GM21367 (cell line): ENCODE data around the gene UPF1.
A peak's percentile ranks its signal among the peaks of the same experiment; 100 is the strongest.

Source experiments
- ATAC-seq: cut with Tn5 transposase; IDR thresholded peaks from one replicate; pipeline ENCODE4 v1.9.1; 2021; ENCODE audit not compliant: unreplicated experiment

The UPF1 gene

DNA sequence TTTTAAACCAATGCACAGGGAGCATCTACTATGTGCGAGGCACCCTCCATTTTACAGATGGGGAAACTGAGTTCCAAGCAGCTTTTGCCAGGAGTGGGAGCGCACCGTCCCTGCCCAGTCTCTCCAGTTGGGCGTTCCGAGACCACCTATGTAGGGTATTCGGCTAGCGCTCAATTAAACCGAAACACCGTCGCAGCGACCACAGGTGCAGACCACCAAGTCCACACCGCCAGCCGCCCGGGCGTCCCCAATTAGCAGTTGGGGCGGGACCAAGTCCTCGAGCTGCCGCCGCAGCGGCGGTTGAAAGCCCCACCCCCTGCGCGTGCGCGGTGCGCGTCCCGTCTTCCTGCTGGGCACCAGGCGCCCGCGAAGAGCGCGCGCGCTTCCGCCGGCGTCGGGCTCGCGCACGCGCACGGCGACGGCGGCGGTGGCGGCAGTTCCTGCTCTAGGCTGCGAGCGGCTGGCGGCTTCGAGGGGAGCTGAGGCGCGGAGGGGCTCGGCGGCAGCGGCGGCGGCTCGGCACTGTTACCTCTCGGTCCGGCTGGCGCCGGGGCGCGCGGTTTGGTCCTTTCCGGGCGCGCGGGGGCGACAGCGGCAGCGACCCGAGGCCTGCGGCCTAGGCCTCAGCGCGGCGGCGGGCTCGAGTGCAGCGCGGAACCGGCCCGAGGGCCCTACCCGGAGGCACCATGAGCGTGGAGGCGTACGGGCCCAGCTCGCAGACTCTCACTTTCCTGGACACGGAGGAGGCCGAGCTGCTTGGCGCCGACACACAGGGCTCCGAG lies at the start of gene UPF1:
Gene UPF1, plus strand, starts transcription at position 436 of the 782 bp plus-strand sequence. Its CDS starts 251 bp downstream, at position 687.
- peak; percentile 56 for ATAC-seq

DNA sequence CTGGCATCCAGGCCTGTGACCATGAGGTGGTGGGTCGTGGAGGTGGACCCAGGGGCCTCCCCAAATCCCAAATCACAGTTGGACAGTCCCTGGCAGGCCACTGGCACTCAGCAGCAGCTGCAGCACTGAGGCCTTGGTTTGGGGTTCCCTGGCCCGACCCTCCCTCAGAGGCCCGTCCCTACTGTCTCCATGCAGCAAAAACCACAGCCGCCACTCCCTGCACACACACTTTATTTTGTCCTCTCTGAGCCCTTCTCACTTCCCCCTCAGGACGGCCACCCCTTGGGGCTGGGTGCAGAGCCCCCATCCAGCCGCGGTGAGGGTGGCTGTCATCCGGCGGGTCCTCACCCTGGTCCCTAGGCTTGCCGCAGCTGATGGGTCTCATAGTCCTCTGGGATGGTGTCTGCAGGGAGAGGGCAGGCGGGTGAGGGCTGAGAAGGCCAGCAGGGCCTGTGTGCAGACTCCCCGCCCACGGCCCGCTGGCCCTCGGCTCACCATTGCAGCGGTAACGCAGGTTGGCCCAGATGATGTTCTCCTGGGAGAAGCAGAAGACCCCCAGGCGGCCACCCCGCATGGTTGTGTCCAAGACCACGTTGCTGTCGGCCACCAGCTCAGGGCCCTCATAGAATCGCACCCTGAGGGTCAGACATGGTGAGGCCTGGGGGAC lies 49.1 kb upstream of the UPF1 start:
- ATAC-seq, result no peak

DNA sequence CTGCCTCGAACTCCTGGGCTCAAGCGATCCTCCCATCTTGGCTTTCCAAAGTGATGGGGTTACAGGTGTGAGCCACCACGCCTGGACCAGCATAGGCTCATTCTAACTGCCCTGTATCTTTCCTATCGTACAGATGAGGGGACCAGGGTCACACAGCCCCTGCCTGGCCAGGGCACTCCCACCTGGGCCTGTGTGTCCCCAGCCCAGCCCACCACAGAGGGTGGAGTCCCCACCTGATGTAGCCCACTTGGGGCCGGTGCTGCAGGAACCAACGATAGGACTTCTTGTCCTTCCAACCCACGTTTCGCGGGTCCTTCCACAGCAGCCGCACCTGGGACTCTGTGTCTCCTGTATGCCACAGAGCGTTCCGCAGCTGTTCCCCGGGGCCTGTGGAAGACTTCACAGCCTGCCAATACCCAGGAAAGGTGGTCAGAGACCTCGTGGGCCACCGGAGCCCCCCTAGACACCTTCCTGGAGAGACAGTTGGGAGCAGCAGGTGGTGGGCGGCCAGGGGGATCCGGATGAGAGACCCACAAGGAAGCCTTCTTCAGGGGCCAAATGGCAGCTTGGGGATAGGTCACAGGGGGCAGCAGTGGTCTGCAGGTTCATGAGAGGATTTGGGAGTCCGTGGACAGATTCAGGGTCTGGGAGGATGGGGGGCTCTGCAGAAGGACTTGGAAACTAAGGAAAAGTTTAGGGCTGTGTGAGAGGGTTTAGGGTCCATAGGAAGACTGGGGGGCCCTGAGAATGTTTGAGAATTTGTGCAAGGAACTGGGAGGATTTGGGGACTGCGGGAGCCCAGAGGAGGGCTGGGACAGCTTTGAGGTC lies 47.6 kb upstream of the UPF1 start:
- ATAC-seq, result no peak

DNA sequence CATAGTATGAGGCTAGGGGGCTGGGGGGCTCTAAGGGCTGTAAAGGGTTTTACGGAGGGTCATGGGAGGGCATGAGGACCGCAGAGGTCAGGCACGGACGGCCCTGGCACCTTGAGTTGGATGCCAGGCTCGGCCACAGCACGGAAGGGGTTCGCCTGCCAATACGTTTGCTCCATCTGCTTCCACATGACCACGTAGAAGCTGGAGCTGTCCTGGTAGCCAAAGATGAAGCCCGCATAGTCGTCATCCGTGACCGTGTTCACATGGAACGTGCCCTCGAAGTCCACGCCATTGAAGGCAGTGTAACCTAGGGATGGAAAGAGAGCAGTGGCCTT lies 47.0 kb upstream of the UPF1 start:
- ATAC-seq, result no peak

DNA sequence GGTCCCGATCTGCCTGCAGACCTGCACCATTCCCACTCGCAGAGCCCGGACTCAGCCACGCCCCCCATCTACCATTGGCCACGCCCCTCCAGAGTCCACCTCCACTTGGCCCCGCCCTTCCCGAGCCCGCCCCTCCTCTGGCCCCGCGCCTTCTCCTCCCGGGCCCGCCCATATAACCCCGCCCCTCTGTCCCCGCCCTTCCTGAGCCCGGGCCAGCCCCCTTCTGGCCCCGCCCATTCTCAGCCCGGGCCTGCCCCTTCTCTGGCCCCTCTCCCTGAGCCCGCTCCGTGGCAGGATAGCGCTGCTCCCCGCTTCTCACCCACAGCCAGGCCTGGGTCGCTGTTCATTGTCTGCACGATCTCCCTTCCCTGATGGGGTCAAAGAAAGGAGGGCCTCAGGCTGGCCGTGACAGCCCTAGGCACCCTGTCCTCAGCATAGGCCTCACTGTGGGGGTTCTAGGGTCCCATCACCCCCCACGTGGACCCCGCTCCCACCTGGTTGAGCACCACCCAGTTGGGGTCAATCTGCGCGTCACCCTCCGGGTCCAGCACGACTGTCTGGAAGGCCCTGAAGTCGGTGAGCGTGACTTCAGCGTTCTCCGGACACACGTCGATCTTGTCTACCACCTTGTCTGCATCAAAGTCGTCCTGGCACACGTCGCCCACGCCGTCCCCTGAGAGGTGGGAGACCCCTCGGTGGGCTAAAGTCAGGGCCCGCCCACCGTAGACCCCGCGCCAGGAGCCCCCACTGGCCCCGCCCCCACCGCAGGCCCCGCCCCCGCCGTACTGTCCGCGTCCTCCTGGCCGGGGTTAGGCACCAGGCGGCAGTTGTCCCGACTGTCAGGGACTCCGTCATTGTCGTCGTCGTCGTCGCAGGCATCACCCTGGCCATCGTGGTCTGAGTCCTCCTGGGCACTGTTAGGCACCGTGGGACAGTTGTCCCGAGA lies 46.3 kb upstream of the UPF1 start:
- ATAC-seq, result no peak

DNA sequence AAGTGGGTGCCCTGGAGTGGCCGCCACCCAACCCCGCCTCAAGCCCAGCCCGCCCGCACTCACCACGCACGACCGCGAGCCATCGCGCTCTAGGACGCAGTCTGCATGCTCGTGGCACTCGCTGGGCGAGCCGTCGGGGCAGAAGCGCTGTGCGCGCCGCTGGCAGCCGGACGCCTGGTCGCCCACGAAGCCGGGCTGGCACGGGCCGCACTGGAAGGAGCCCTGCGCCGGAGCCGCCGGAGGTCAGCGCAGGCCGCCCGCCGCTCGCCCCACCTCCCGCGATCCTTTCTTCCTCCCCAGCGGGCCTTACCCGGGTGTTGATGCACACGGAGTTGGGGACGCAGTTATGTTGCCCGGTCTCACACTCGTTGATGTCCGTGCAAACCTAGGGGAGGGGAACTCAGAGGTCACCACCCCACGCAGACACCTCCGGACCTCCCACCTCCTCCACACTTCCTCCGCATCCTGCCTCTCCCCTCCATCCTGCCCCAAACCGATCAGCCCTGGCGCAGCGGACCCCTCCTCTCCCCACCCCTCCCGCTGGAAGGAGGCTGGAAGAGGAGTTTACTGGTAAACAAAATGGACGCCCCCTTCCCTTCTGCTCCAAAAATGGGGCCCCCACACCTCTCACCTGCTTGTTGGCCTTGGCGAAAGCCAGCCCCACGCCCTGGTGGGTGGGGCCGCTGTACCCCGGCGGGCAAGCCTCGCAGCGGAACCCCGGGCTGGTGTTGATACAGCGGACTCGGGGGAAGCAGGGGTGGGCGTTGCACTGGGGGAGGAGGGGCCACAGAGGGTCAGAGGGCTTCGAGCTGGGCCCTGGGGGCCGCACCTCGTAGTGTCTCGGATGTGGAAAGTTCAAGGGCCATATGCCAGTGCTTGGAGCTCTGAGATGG lies 43.0 kb upstream of the UPF1 start:
- ATAC-seq, result no peak

DNA sequence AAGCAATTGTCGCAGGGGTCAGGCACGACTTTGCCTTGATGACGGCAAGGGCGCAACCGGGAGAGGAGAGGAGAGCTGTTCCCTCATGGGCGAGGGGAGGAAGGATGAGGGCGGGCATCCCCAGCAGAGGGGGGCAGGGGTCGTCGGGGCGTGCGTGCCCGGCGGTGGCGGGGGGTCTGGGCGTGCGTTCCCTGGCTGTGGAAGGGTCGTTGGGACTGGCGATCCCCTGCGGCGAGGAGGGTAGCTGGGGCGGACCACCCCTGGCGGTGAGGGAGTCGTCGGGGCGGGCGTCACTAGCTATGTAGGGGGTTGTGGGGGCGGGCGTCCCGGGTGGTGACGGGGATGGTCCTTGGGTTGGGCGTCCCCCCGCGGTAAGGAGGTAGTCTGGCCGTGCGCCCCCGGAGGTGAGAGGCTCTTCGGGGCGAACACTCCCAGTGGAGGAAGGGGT lies 42.3 kb upstream of the UPF1 start:
- ATAC-seq, result no peak

DNA sequence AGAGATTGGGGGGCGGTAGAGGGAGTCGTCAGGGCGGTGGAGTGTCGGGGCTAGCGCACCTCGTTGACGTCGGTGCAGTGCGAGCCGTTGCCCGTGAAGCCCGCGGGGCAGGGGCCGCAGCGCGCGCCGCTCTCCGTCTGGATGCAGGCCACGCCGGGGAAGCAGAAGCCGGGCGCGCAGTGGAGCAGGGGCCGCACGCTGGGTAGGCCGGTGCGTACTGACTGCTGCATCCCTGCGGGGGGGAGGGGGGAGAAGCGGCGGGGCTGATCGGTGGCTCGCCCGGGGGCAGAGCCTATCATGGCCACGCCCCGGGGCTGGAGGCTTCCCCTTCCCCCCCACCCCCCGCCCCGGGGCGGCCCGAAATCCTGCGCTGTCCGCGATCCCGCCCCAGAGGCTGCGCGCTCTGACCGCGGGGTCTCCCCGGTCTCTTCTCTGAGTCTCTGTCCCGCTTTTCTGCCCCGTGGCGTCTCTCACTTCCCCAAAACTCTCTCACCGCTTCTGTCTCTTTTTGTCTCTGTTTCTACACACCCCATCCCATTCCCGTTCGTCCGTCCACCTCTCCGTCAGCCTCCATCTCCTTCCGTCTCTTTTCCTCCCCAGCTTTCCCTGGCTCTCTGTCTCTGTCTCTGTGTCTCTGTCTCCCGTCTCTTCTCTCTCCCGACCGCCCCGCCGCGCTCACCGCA lies 41.7 kb upstream of the UPF1 start:
- ATAC-seq, result no peak

DNA sequence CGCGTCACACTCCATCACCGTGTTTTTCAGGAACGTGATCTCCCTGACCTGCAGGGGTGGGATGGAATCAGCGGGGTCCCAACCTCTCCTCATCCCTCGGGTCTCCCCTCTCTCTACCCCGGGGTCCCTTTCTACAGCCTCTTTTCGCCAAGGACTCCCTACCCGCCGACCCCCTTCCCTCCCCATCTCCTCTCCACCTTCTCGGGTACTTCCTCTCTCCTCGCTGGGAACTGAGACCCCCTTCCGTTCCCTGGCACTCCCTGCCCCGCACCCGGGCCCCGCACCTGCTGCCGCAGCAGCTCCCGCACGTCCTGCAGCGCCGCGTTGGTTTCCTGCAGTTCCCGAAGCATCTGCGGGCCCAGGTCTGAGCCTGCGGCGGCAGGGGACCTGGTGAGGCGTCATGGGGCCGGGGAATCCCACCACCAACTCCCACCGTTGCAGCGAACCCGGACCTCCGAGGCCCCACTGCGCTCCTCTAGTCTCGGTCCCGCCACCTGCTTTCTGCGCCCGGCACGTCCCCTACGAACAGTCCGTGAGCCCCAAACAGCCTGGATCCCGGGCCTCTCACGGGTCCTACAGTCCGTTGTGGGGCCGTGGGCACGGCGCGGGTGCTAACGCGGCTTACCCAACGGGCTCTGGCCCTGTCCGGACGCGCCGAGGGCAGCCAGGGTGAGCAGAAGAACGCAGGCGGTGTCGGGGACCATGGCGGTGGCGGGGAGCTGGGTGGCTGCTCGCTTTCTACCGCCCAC lies 41.0 kb upstream of the UPF1 start, which contains the start of gene COMP:
Gene COMP, minus strand, starts transcription at position 740 of the 749 bp plus-strand sequence. Its CDS starts 36 bp downstream, at position 704.
- ATAC-seq, result no peak

DNA sequence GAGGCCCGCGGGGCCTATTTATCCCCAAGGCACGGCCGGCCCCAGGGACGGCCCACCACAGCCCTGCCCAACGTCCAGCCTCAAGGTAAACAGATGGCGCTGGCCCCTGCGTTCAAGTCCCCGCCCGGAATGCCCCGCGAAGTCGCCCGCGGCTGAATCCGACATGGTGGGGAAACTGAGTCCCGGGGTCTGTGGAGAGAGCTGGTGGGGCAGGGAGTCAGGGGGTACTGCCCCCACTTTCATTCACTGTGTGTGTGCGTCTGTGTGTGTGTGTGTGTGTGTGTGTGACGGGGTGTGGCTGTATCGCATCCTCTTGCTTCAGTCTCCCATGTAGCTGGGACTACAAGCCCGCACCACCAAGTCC lies 40.5 kb upstream of the UPF1 start:
- ATAC-seq, result no peak

DNA sequence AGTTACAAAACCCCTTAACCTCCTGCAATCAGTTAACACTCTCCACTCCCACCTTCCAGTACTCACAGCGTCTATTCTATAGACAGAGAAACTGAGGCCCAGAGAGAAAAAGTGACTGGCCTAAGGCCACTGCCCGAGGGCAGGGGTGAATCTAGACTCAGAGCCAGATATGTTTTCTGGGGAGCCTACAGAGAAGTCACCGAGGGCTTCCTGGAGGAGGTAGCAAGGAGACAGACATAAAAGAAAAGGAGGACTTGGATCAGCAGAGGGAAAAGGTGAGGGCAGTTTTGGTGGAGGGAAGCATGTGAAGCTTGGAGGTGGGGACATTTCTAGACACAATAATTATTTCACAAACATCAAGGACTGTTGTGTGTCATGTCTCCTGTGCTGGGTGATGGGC lies 39.1 kb upstream of the UPF1 start:
- ATAC-seq, result no peak

DNA sequence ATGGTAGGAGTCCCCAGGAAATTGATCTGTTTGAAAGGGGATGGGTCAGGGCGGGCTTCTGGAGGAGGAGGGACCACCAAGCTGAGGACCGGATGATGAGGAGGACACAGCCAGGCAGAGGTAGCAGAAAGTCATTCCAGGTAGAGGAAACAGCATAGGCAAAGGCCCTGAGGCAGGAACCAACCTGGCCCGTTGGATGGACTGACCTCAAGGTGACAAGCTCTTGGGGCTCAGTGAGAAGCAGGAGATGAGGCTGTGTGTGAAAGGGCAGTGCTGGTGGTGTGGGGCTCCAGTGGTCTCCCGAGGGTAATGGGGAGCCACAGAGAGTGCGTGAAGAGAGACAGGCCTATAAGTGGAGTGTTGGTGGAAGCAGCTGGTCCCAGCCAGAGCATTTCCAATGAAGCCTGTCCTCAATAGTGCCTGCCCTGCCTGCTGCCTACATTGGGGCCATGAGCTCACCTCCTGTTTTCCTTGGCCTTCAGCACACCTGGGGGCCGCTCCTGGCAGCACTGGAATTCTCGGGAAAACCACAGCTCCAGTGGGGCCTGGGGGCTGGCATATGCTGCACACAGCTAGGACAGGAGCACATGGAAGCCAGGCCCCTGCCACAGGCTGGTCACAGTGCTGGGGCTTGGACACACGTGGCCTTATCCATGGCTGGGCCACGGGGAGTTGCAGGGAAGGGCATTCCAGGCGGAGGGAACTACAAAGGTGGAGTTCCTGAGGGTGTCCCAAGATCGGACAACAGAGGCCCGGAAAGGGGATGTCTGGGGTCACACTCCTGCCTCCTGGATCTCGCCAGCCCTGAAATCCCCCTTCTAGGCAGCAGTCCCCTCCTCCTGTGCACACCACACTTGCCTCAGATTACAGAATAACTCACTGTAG lies 38.4 kb upstream of the UPF1 start:
- ATAC-seq, result no peak

DNA sequence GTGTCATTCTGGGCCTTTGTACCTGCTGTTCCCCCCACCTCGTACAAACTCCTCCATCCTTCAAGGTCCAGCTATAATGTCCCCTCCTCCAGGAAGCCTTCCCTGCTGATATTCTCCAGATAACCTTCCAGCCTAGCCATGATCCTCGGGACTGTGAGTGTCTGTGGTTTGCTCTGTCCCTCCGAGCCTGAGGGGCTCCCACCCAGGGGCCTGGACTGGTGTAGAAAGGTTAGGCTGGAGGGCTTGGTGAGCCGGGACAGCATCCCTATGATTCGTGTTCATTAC lies 37.8 kb upstream of the UPF1 start:
- ATAC-seq, result no peak

DNA sequence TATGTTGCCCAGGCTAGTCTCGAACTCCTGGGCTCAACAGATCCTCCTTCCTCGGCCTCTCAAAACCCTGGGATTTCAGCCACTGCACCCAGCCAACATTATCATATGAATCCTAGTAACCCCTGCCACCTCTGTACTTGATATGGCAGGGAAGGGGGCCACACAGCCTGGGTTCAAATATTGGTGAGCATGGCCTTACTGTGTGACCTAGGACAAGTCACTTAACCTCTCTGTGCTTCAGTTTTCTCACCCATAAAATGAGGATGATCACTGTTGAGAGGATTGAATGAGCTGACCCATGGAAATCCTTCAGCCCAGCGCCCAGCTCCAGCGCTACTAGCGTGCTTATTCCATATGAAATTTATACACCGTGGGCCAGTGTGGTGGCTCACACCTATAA lies 37.1 kb upstream of the UPF1 start:
- ATAC-seq, result no peak

DNA sequence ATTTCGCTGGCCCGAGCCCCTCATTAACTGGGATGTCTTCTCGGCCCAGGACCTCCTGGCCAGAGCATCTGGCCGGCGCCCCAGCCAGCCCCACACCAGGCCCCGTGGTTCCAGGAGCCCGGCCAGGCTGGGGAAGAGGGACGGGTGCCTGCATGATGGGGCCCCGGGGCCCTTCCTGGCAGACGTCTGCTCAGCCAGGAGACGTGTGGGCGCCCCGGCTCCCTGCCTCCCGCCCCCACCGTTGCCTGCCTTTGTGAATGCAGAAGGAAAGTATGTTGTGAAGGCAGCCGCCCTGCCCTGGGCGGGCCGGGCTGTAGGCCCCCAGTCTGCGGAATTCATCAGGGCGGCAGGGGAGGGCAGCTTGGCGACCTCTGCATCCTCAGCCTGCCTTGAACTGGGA lies 36.2 kb upstream of the UPF1 start:
- ATAC-seq, result no peak

DNA sequence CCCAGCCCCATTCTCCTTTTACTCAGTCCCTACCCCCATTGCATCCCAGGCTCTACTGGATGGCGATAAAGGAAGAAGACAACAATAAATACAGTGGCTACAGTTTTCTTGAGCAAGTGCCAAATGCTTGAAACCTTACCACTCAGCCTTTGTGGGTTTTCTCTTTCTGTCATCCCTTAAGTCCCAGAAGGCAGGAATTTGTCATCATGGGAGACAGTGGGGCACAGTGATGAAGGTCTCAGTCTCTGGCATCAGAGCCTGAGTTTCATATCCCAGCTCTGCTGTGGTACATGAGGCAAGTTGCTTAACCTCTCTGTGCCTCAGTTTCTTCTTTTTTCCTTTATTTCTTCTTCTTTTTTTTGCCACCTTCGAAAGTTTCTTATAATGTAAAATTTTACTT lies 35.5 kb upstream of the UPF1 start:
- no peak for ATAC-seq
